ENCODE measurements around the gene COL8A1.
"Not testable (repeated sequence)": the region's sequence is repeated elsewhere in the genome, so short reads cannot be mapped to it uniquely, and the experiment has no call there.

Gene COL8A1

GRCh38 chr3:99817047-99817436 lies 178.6 kb downstream of the COL8A1 start:
- peak; percentile 24 for DNase-seq

- peak; percentile 97 for DNase-seq
These were observed 179.2 kb downstream of the COL8A1 start, which contains the start of gene CMSS1 for GRCh38 chr3:99817437-99818240. Gene CMSS1, plus strand, starts transcription at chr3:99817862.

GRCh38 chr3:99818818-99819217 lies 180.4 kb downstream of the COL8A1 start:
- DNase-seq = no peak

- no peak for DNase-seq
These were observed 185.6 kb downstream of the COL8A1 start for GRCh38 chr3:99823723-99824711.

GRCh38 chr3:99825004-99825640 lies 186.7 kb downstream of the COL8A1 start:
- DNase-seq = no peak

- DNase-seq = no peak
These were observed 191.4 kb downstream of the COL8A1 start for GRCh38 chr3:99829844-99830243.

GRCh38 chr3:99833617-99834205 lies 195.3 kb downstream of the COL8A1 start:
- DNase-seq = no peak

- DNase-seq = no peak
These were observed 196.0 kb downstream of the COL8A1 start for GRCh38 chr3:99834211-99834957.

GRCh38 chr3:99836681-99837080 lies 198.3 kb downstream of the COL8A1 start:
- DNase-seq = no peak

GRCh38 chr3:99837715-99838114 lies 199.3 kb downstream of the COL8A1 start:
- no peak for DNase-seq

GRCh38 chr3:99838755-99839154 lies 200.4 kb downstream of the COL8A1 start:
- DNase-seq = no peak

- no peak for DNase-seq
These were observed 201.2 kb downstream of the COL8A1 start for GRCh38 chr3:99839613-99840012.

- not testable (repeated sequence) for DNase-seq
These were observed 203.6 kb downstream of the COL8A1 start for GRCh38 chr3:99841949-99842348.

- DNase-seq = no peak
These were observed 204.6 kb downstream of the COL8A1 start for GRCh38 chr3:99842826-99843589.

- no peak for DNase-seq
These were observed 205.3 kb downstream of the COL8A1 start for GRCh38 chr3:99843590-99844258.

- DNase-seq = no peak
These were observed 206.9 kb downstream of the COL8A1 start for GRCh38 chr3:99845331-99845730.

- DNase-seq = no peak
These were observed 207.6 kb downstream of the COL8A1 start for GRCh38 chr3:99845999-99846398.

GRCh38 chr3:99846477-99847160 lies 208.2 kb downstream of the COL8A1 start:
- DNase-seq = no peak

- no peak for DNase-seq
These were observed 210.0 kb downstream of the COL8A1 start for GRCh38 chr3:99848433-99848832.

Measured in stimulated activated CD4-positive, alpha-beta T cell treated with anti-CD3 and anti-CD28 coated beads, Interleukin-15, amount 100 ng/mL, for 24 hours (primary cell).